ENCODE measurements around the gene CD300C.
"Not testable (repeated sequence)": the region's sequence is repeated elsewhere in the genome, so short reads cannot be mapped to it uniquely, and the experiment has no call there.

CD300C gene

GRCh38 chr17:74561586-74561985 is 15.7 kb upstream of the CD300C start:
- no peak for DNase-seq (ENCODE audit: low read depth)

- DNase-seq (ENCODE audit: low read depth), result no peak
These were observed 13.1 kb upstream of the CD300C start for GRCh38 chr17:74558882-74559519.

- not testable (repeated sequence) for DNase-seq (ENCODE audit: low read depth)
These were observed 12.5 kb upstream of the CD300C start for GRCh38 chr17:74558402-74558801.

DNA sequence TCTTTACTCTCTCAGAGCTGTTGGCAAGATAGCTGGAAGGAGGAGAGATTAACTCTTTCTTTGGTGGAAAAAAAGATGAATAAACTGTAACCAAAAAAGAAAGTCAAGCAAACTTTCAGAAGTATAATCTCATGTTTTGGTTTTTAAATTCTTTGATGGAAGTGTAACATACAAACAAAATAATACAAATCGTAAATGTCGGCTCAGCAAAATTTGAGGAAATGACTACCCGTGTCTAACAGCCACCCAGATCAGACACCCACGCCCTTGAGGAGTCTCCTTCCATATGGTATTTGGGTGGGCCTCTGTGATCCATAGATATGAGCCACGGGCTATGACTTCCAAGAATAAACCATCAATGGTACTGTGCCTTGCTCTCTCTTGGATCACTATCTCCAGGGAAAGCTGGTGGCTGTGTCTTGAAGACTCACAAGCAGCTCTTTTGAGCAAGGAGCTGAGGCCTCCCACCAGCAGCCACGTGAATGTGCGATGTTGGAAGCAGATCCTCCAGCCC is 9.6 kb upstream of the CD300C start:
- no peak for DNase-seq (ENCODE audit: low read depth)

GRCh38 chr17:74554909-74555308 is 9.0 kb upstream of the CD300C start:
- DNase-seq (ENCODE audit: low read depth), result no peak

- no peak for DNase-seq (ENCODE audit: low read depth)
These were observed 6.1 kb upstream of the CD300C start for GRCh38 chr17:74552037-74552436.

DNA sequence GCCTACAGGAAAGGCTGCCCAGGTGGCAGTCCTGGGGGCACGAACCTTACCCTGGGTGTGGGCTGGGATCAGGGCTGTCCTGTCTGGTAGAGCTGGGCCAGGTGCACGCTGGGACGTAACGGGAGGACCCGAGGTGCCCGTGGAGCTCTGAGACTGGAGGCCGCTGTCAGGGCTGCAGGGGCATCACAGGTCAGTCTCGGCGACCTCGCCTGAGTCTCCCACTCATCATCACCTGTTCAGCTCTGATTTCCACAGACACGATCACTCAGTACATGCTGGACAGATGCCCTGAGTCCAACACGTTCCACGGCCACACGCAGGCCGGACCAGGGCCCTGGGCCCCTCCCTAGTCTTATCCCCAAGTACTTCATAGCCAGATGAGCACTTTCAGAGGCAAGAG is 4.7 kb upstream of the CD300C start:
- no peak for DNase-seq (ENCODE audit: low read depth)

- no peak for DNase-seq (ENCODE audit: low read depth)
These were observed 3.4 kb upstream of the CD300C start for GRCh38 chr17:74549343-74549742.

DNA sequence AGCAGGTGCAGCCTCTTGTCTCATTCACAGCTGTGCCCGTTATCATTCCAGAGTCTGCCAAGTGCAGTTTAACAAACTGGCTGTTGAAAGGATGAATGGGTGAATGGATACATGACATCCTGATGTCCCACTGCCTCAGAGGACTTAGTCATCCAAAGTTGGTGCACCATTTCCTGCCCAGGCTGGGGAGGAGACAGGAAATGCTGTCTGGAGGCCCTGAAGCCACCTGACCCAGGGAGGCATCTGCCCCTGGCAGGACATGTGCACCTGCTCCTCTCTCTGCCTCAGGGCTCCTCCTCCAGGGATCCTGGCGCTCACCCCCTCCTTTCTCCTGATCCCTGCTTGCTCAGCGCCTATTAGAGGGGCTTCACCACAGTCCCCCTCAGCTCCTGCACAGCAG is 1.8 kb upstream of the CD300C start:
- no peak for DNase-seq (ENCODE audit: low read depth)

DNA sequence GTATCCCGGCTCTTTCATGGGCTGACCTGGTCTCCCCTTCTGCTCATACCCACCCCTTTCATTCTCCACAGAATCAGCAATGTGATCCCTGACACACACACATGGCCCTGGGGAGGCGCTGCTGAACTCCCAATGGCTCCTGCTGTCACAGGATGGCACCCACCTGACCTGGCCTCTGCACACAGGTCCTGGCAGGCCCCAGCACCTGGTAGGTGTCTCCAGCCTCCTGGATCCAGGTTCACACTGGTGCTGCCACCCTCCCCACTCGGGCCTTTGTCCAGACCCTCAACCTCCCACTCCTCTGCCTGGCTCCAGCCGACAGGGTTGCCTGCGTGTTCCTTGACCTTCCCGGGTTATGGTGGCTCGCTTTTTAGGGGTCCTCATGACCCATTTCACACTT is 1.3 kb upstream of the CD300C start:
- DNase-seq (ENCODE audit: low read depth), result no peak

DNA sequence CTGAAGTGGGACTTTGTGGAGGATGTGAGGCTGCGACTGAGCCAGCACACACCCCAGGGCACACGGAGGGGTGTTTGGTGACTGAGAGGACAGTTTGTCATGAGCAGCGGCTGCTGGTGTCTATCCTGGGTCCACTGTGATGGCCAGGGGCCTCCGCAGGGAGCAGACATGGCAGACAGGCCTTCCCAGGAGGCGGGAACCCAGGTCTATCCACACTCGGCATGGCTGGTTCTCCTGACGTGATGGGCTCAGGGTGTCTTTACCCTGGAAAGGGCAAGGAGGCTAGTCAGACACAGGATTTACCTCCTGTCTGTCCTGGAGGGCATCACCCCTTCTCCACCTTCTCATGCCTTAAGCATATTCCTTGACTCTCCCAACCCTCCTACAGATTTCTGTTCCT is 671 bp upstream of the CD300C start:
- no peak for DNase-seq (ENCODE audit: low read depth)

DNA sequence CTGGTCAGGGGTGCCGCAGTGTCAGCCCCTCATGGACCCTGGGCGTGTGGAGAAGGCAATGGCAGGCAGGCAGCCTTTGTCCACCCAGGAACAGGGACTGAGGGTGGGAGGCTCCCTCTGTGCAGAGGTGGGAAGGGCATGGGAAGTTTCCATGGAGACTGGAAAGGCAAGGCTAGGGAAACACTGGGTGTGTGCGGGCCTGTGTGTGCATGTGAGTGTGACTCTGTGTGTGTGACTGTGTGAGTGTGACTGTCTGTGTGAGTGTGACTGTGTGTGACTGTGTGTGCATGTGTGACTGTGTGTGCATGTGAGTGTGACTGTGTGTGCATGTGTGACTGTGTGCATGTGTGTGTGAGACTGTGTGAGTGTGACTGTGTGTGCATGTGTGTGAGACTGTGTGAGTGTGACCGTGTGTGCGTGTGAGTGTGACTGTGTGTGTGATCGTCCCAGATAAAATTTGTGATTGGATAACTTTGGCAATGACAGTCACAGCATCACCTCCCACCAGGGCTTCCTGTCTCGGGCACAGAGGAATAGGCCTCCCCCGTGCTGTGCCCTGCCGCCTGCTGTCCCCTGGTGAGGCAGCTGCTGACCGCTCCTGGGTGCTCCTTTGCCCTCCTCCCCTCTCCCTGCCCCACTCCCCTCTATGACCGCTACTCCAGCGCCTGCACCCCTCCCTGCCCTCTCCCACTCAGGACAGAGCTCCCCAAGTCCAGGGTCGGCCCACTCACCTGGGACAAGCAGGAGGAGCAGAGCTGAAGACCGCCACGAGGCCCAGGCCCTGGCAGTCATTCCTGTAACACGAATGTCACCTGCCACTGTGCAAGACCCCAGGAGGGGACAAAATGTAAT is 698 bp downstream of the CD300C start:
- DNase-seq (ENCODE audit: low read depth), result no peak

- DNase-seq (ENCODE audit: low read depth), result no peak
These were observed 1.8 kb downstream of the CD300C start for GRCh38 chr17:74543891-74544760.

- no peak for DNase-seq (ENCODE audit: low read depth)
These were observed 2.5 kb downstream of the CD300C start for GRCh38 chr17:74543406-74543805.

DNA sequence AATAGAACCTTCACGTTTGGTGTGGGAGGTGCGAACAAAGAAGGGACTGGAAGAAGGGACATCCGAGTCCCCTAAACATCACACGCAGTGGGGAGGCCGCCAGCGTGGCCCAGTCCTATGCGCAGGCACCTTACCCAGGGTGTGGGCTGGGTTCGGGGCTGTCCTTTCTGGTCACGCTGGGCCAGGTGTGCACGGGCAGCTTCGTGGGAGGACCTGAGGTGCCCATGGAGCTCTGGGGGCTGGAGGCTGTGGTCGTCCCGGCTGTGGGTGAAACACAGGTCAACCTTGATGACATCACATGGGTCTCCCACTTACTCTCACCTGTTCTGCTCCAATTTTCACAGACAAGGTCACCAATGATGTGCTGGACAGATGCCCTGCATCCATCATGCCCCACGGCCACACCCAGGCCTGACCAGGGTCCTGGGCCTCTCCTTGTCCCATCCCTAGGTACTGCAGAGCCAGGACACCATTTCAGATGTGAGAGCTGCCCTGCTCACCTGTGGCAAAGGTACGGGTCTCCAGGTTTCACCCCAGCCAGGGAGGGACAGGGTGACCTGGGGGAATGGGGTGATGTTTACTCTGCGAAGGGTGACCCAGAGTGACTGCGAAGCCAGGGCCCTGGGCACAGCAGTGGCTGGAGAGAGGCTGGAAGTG is 3.1 kb downstream of the CD300C start:
- DNase-seq (ENCODE audit: low read depth), result no peak

GRCh38 chr17:74542166-74542565 is 3.7 kb downstream of the CD300C start:
- no peak for DNase-seq (ENCODE audit: low read depth)

DNA sequence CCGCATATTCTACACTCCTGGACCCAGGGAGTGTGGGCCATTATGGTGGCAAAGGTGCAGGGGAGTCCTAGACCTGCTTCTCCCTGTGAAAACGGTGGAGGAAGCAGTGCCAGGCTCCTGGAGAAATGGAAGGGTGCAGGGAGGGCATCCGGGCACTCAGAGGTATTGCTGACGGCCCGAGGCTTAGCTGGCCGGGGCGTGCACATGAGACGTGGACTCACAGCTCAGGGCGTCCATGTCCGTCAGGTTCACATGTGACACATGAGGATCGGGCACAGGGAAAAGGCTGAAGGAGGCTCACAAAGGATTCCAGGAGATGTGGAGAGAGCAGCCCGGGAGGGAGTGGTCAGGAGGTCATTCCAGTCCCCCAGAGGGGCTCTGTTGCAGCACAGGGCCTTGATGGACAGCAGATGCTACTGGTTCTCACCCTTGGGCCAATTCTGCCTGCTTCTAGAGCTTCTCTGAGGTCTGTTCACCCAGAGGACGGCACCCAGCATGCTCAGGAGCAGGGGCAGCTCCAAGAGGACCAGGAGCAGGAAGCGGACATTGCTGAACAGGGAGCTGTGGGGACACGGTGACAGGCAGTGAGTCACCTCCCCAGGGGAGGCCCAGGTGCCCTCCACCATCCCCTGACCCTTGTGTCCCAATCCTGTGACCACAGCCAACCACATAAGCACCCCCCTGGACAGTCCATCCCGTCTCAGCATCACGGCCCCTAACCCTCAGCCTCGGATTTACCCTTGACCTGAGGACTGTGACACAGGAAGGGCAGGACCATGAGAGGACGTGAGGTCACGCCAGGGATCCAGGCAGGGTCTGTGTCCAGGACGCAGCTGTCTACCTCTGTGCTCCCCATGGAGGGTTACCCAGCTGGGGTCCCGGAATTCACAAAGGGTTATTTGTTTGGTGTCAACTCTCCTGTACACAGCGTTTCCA is 4.5 kb downstream of the CD300C start:
- no peak for DNase-seq (ENCODE audit: low read depth)

GRCh38 chr17:74539281-74539820 is 6.6 kb downstream of the CD300C start:
- no peak for DNase-seq (ENCODE audit: low read depth)

GRCh38 chr17:74536890-74537289 is 9.0 kb downstream of the CD300C start:
- DNase-seq (ENCODE audit: low read depth), result no peak

DNA sequence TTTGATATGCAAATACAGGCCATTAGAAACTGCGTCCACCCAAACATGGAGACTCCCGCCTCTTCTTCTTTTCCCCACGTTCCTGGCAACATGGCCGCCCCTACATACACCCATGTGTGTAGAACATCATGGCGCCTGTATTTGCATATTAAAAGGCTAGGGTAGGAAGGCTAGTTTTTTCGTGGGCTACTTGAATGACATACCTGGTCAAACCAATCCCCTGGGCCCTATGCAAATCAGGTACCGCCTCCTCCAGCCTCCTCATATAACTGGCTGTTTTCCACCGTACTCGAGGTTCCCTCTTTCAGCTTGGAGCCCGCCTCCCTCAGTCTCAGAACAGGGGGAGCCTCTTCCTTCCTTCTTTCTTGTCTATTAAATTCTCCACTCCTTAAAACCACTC is 13.8 kb downstream of the CD300C start:
- DNase-seq (ENCODE audit: low read depth), result no peak
